ENCODE results near the gene CASS4.

GRCh38 chr20:56433221-56433879 is 21.3 kb downstream of the CASS4 start:
- no peak for TF ChIP-seq CTCF (IDR thresholded peaks at IDR 0.05)
- no peak for TF ChIP-seq SIN3A (IDR thresholded peaks at IDR 0.05; ENCODE audit: borderline replicate concordance, insufficient read depth, low read depth, low read length)
- TF ChIP-seq POLR2AphosphoS5 (IDR thresholded peaks at IDR 0.05; ENCODE audit: low read depth, low read length) = no peak

Data from Panc1 (cell line).